ENCODE results near the gene SOX18. TPM values are rescaled to one million over a fixed set of nuclear protein-coding genes. Genes with fewer than 3 reads are reported as not detected.

Gene SOX18
- total and polyA plus RNA-seq, 2 of the 8 experiments (the other 6 are each of a cell fraction or from before 2014, with no cell fraction given), result 0.09 TPM; not detected in 1

GRCh38 chr20:64080813-64081623 lies 31.6 kb upstream of the SOX18 start (continued):
- no peak for TF ChIP-seq CTBP2 (IDR thresholded peaks at IDR 0.05; ENCODE audit: borderline replicate concordance, insufficient read depth, insufficient read length, low read length)

All from H1 (cell line).